ENCODE measurements around the gene ADCY4. TPM values are rescaled to one million over a fixed set of nuclear protein-coding genes. Genes with fewer than 3 reads are reported as not detected.
"Not testable (repeated sequence)": the region's sequence is repeated elsewhere in the genome, so short reads cannot be mapped to it uniquely, and the experiment has no call there.

ADCY4 gene
- polyA plus RNA-seq (ENCODE audit: insufficient read depth in 1 of 5, insufficient read length in 5 of 5, low replicate concordance in 1 of 5): 10 to 100 TPM; 26.9 to 37.3 (median 33.8) TPM
- long read RNA-seq, donor 1, partial matches to known transcripts: 5 of 11 reads
- long read RNA-seq, donor 1, other reads (novel, unspliced or antisense): 0 of 11 reads
- long read RNA-seq, donor 2, partial matches to known transcripts: 0 of 3 reads
- long read RNA-seq, donor 2, other reads (novel, unspliced or antisense): 0 of 3 reads
- long read RNA-seq, donor 3, transcript ADCY4-210 (1 exons, 846 nt): major isoform, 8 of 11 reads
- long read RNA-seq, donor 3, partial matches to known transcripts: 0 of 11 reads
- long read RNA-seq, donor 3, other reads (novel, unspliced or antisense): 0 of 11 reads
- long read RNA-seq, donor 4: 0 reads
- long read RNA-seq, donor 5, partial matches to known transcripts: 0 of 5 reads
- long read RNA-seq, donor 5, other reads (novel, unspliced or antisense): 0 of 5 reads
- long read RNA-seq, donor 6, partial matches to known transcripts: 0 of 9 reads
- long read RNA-seq, donor 6, other reads (novel, unspliced or antisense): 0 of 9 reads
- long read RNA-seq, donor 7, partial matches to known transcripts: 0 of 3 reads
- long read RNA-seq, donor 7, other reads (novel, unspliced or antisense): 0 of 3 reads
- long read RNA-seq, donor 8, partial matches to known transcripts: 0 of 2 reads
- long read RNA-seq, donor 8, other reads (novel, unspliced or antisense): 0 of 2 reads

DNA sequence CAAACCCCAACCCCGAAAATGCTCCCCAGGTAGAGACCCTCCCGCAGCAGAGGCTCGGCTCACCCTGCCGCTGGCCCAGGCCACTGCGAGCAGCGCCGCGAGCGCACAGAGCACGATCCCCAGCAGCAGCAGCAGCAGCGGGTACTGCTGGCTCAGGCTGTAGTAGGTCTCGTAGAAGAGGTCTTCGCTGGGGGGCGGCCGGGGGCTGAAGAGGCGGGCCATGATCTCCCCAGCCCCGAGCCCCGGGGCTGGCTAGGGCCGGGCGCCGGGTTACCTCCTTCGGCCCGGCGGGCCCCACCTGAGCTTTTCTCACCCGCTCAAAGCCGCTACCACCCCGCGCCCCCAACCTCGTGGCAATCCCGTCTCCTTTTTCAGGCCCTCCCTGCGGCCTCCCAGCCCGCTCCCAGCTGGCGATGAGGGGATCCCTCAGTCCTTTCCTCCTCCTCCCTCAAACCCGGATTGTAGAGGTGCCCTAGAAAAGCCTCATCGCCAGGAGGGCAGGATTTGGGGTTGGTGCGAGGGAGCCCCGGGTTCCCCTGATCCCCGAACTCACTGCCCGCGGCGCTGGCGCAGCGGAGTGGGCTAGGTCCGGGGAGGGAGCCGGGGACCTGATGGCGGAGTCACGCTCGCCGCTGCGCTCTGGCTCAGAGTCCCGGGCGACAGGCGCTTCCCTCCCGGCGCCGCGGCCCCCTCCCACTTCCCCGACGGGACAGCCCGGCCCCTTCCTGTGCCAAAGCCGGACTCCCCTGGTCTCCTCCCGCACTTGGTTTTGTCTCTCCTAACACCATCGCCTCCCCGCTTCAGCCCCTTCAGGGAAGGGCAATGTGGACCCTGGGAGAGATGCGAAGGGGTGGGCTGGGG is at the start of gene ADCY4:
ADCY4 (minus strand) TSS at position 641 of the 861 bp plus-strand sequence; CDS start at position 222, 419 bp downstream.
- no peak for DNase-seq

DNA sequence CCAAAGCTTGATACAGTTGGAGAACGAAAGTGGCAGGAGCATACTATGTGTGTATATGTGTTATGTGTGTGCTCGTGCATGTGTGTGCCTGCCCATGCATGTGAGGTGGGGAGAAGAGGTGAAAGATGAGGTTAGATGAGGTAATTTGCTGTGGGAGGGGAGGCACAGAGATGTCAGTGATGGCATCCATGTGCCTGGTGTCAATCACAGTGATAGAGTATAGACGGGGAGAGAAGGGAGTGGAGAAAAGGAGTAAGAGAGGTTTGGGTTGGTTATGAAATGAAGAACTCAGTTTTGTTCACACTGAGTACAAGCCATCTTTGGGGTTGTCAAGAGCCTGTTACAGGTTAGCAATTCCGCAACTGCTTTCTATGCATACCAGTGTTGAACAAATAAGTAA is 49.3 kb upstream of the ADCY4 start:
- DNase-seq: no peak

- DNase-seq: no peak
These were observed 47.1 kb upstream of the ADCY4 start for GRCh38 chr14:24382064-24382371.

DNA sequence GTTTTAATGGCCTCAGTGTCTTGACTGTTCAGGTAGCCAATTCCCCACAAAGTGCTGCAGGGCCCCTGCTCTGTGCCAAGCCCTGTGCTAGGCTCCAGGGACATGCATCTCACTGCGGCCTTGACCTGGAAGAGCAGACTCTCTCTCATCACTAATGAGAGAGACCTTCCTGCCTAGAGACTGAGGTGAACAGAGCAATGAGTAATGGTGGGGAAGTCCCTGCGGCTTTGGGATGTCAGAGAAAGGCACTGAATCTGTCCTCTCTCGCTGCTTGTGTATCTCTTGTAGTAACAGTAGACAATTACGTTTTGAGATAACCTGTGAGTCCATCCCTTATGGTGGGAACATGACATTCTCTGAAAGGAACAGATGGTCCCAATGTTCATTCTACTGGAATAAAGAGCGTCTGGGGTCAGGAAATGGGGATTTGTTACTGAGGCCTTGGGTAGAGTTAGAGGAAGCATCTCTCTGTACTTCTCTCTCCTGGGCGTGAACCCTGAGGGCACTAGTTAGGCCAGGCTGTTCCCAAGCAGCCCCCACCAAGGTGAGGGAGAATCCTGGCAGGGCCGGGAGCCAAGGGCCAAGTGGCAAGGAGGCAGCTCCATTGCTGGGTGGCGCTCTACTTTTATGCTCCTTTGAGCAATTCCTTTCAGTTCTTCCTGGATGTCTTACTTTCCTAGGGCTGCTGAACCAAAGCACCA is 46.6 kb upstream of the ADCY4 start:
- no peak for DNase-seq

- no peak for DNase-seq
These were observed 45.2 kb upstream of the ADCY4 start for GRCh38 chr14:24379907-24380730.

- no peak for DNase-seq
These were observed 44.4 kb upstream of the ADCY4 start for GRCh38 chr14:24378981-24379906.

GRCh38 chr14:24378327-24378726 is 43.5 kb upstream of the ADCY4 start:
- no peak for DNase-seq

- DNase-seq: no peak
These were observed 42.8 kb upstream of the ADCY4 start for GRCh38 chr14:24377657-24378056.

GRCh38 chr14:24377126-24377525 is 42.3 kb upstream of the ADCY4 start:
- DNase-seq: no peak

GRCh38 chr14:24376448-24377070 is 41.7 kb upstream of the ADCY4 start:
- DNase-seq: no peak

- DNase-seq: peak in 1 of 2 donors; percentile 31
These were observed 38.0 kb upstream of the ADCY4 start for GRCh38 chr14:24372701-24373416.

- DNase-seq: not testable (repeated sequence)
These were observed 36.7 kb upstream of the ADCY4 start for GRCh38 chr14:24371605-24372004.

GRCh38 chr14:24370748-24371147 is 35.9 kb upstream of the ADCY4 start:
- no peak for DNase-seq

DNA sequence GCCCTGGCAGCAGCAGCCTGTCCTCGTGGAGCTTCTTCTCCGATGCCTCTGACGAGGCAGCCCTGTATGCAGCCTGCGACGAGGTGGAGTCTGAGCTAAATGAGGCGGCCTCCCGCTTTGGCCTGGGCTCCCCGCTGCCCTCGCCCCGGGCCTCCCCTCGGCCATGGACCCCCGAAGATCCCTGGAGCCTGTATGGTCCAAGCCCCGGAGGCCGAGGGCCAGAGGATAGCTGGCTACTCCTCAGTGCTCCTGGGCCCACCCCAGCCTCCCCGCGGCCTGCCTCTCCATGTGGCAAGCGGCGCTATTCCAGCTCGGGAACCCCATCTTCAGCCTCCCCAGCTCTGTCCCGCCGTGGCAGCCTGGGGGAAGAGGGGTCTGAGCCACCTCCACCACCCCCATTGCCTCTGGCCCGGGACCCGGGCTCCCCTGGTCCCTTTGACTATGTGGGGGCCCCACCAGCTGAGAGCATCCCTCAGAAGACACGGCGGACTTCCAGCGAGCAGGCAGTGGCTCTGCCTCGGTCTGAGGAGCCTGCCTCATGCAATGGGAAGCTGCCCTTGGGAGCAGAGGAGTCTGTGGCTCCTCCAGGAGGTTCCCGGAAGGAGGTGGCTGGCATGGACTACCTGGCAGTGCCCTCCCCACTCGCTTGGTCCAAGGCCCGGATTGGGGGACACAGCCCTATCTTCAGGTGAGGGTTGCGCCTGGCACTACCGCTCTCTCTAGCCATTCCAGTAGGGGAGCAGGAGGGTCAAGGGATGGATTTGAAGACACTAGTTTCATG is 35.2 kb upstream of the ADCY4 start:
- no peak for DNase-seq

DNA sequence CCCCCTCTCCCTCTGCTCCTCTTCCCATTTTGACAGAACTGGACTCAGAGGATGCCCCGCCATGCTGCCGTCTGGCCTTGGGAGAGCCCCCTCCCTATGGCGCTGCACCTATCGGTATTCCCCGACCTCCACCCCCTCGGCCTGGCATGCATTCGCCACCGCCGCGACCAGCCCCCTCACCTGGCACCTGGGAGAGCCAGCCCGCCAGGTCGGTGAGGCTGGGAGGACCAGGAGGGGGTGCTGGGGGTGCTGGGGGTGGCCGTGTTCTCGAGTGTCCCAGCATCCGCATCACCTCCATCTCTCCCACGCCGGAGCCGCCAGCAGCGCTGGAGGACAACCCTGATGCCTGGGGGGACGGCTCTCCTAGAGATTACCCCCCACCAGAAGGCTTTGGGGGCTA is 34.6 kb upstream of the ADCY4 start:
- DNase-seq: no peak

GRCh38 chr14:24368562-24369252 is 33.8 kb upstream of the ADCY4 start:
- DNase-seq: peak; percentile 87 to 88

DNA sequence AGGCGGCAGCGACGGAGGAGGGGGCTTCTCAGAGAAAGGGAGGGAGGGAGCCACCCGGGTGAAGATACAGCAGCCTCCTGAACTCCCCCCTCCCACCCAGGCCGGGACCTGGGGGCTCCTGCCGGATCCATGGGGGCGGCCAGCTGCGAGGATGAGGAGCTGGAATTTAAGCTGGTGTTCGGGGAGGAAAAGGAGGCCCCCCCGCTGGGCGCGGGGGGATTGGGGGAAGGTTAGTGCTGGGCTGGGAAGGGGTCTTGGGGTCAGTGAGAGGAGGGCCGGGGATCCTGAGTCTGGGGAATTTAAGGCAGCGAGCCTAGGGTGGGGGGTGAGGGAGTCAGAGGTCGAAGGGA is 33.3 kb upstream of the ADCY4 start:
- DNase-seq: no peak
